Measurements from ENCODE around the gene PPP1R8. TPM values are rescaled to one million over a fixed set of nuclear protein-coding genes. Genes with fewer than 3 reads are reported as not detected.
"Not testable (repeated sequence)": the region's sequence is repeated elsewhere in the genome, so short reads cannot be mapped to it uniquely, and the experiment has no call there.

Gene PPP1R8
- total RNA-seq, 4 donors from 2014 or later = 33.2 to 51.6 (median 42.0) TPM

GRCh38 chr1:27849951-27850350, 19.4 kb downstream of the PPP1R8 start:
- Histone ChIP-seq H3K27ac (replicated peaks in 1 of 4) (no peak overlapping the region), H3K36me3 (peaks cover 56 to 71% (median 70%) of the 10 kb centered on the region in 4 donors), H3K4me3 (no peak overlapping the region), H3K4me1 (no peaks in the 10 kb centered on the region), H3K27me3 (no peaks in the 10 kb centered on the region), H3K9me3 (no peaks in the 10 kb centered on the region)
- intact Hi-C loops (cut with DNase I) = no loop called here
- 100% methylated on average over 5 of the region's 7 CpGs for WGBS
- DNase-seq (ENCODE audit: extremely low spot score) = no peak
- TF ChIP-seq POLR2A (IDR thresholded peaks at IDR 0.05; ENCODE audit: low read depth) = no peak
- no peak for TF ChIP-seq EP300 (IDR thresholded peaks at IDR 0.05)
- TF ChIP-seq CTCF (IDR thresholded peaks at IDR 0.05) = no peak
- TF ChIP-seq POLR2AphosphoS5 (IDR thresholded peaks at IDR 0.05) = no peak

GRCh38 chr1:27855085-27855484, 24.5 kb downstream of the PPP1R8 start:
- peaks cover 11 to 20% (median 19%) of the 10 kb centered on the region in 4 donors for H3K36me3 ChIP-seq
- no peaks in the 10 kb centered on the region for H3K9me3 ChIP-seq
- H3K4me1 ChIP-seq = peaks cover 6 to 10% (median 9%) of the 10 kb centered on the region in 4 donors
- WGBS = 90% methylated on average over 6 of the region's 6 CpGs
- no peak overlapping the region for H3K27ac ChIP-seq (replicated peaks in 1 of 4)
- DNase-seq (ENCODE audit: extremely low spot score) = no peak
- H3K4me3 ChIP-seq = no peak overlapping the region
- intact Hi-C loops (cut with DNase I) = loop anchor here (5.0 kb wide), 1 partner anchor 127 kb away; no protein-coding TSS in a partner anchor
- no peaks in the 10 kb centered on the region for H3K27me3 ChIP-seq
- no peak for TF ChIP-seq CTCF (IDR thresholded peaks at IDR 0.05)
- TF ChIP-seq EP300 (IDR thresholded peaks at IDR 0.05) = no peak
- TF ChIP-seq POLR2A (IDR thresholded peaks at IDR 0.05; ENCODE audit: low read depth) = no peak
- no peak for TF ChIP-seq POLR2AphosphoS5 (IDR thresholded peaks at IDR 0.05)

GRCh38 chr1:27856561-27857343, 26.2 kb downstream of the PPP1R8 start:
- Histone ChIP-seq H3K4me3 (no peak overlapping the region), H3K4me1 (peaks cover 6 to 10% (median 9%) of the 10 kb centered on the region in 4 donors), H3K9me3 (no peaks in the 10 kb centered on the region), H3K27me3 (no peaks in the 10 kb centered on the region), H3K36me3 (peaks cover 0 to 3% (median 2%) of the 10 kb centered on the region in 4 donors), H3K27ac (replicated peaks in 1 of 4) (no peak overlapping the region)
- intact Hi-C loops (cut with DNase I) = loop anchor here (5.0 kb wide), 1 partner anchor 126 kb away; no protein-coding TSS in a partner anchor
- TF ChIP-seq POLR2A (IDR thresholded peaks at IDR 0.05; ENCODE audit: low read depth) (no peak), CTCF (IDR thresholded peaks at IDR 0.05) (no peak), POLR2AphosphoS5 (IDR thresholded peaks at IDR 0.05) (no peak), EP300 (IDR thresholded peaks at IDR 0.05) (no peak)
- no peak for DNase-seq (ENCODE audit: extremely low spot score)
- 77% methylated on average over 10 of the region's 12 CpGs for WGBS

GRCh38 chr1:27857552-27857951, 27.0 kb downstream of the PPP1R8 start:
- H3K9me3 ChIP-seq; H3K27me3 ChIP-seq; H3K4me3 ChIP-seq; H3K27ac ChIP-seq (replicated peaks in 1 of 4); H3K36me3 ChIP-seq; DNase-seq (ENCODE audit: extremely low spot score): not testable (repeated sequence)
- WGBS = 80% methylated on average over 11 of the region's 11 CpGs
- intact Hi-C loops (cut with DNase I) = loop anchor here (5.0 kb wide), 1 partner anchor 125 kb away; no protein-coding TSS in a partner anchor
- H3K4me1 ChIP-seq = peaks cover 6 to 12% (median 9%) of the 10 kb centered on the region in 4 donors

GRCh38 chr1:27858072-27858948, 27.7 kb downstream of the PPP1R8 start:
- Histone ChIP-seq H3K9me3 (no peaks in the 10 kb centered on the region), H3K27ac (replicated peaks in 1 of 4) (no peak overlapping the region), H3K4me1 (peaks cover 6 to 17% (median 13%) of the 10 kb centered on the region in 4 donors), H3K27me3 (no peaks in the 10 kb centered on the region), H3K4me3 (peak overlapping the region in 1 of 4 donors; percentile 2), H3K36me3 (no peaks in the 10 kb centered on the region)
- no peak for DNase-seq (ENCODE audit: extremely low spot score)
- intact Hi-C loops (cut with DNase I) = loop anchor here (5.0 kb wide), 1 partner anchor 124 kb away; no protein-coding TSS in a partner anchor
- WGBS = 39% methylated on average over 9 of the region's 10 CpGs
- TF ChIP-seq CTCF (IDR thresholded peaks at IDR 0.05) (peak; percentile 76 to 94 (median 93)), POLR2AphosphoS5 (IDR thresholded peaks at IDR 0.05) (peak in 1 of 2 donors; percentile 41), EP300 (IDR thresholded peaks at IDR 0.05) (no peak), POLR2A (IDR thresholded peaks at IDR 0.05; ENCODE audit: low read depth) (no peak)
